Effector memory CD8-positive, alpha-beta T cell (primary cell): ENCODE results near the gene FURIN.
"Not testable (repeated sequence)": the region's sequence is repeated elsewhere in the genome, so short reads cannot be mapped to it uniquely, and the experiment has no call there.

Source experiments
- ATAC-seq: fragments of 150-1000 bp; cut with Tn5 transposase; replicated peaks from 2 replicates; pipeline ENCODE4 v1.10.0; 2021; ENCODE audit warnings: mild to moderate bottlenecking, moderate library complexity
- DNase-seq, 3 experiments: peaks; one replicate each; pipeline ENCODE4 v3.0.0; 2021
- H3K27ac Mint-ChIP-seq, 2 donors: one replicate each; pipeline ENCODE4 v1.8.0; 2022; ENCODE audit warnings: mild to moderate bottlenecking in 2 of 2, mixed read lengths in 2 of 2, moderate library complexity in 2 of 2
- H3K27me3 Mint-ChIP-seq, 2 donors: one replicate each; pipeline ENCODE4 v1.8.0; 2022; ENCODE audit warnings: mixed read lengths in 2 of 2
- H3K36me3 Mint-ChIP-seq: one replicate; pipeline ENCODE4 v1.8.0; 2022; ENCODE audit warnings: mild to moderate bottlenecking, moderate library complexity, mixed read lengths; ENCODE audit not compliant: insufficient read depth
- H3K4me1 Mint-ChIP-seq, 2 donors: one replicate each; pipeline ENCODE4 v1.8.0; 2022; ENCODE audit warnings: low read depth in 2 of 2, mixed read lengths in 2 of 2
- H3K4me3 Mint-ChIP-seq, 2 donors: one replicate each; pipeline ENCODE4 v1.8.0; 2022; ENCODE audit warnings: mild to moderate bottlenecking in 2 of 2, mixed read lengths in 2 of 2, moderate library complexity in 2 of 2
- H3K9me3 Mint-ChIP-seq, 2 donors: one replicate each; pipeline ENCODE4 v1.8.0; 2022; ENCODE audit warnings: mixed read lengths in 2 of 2

Gene FURIN

DNA sequence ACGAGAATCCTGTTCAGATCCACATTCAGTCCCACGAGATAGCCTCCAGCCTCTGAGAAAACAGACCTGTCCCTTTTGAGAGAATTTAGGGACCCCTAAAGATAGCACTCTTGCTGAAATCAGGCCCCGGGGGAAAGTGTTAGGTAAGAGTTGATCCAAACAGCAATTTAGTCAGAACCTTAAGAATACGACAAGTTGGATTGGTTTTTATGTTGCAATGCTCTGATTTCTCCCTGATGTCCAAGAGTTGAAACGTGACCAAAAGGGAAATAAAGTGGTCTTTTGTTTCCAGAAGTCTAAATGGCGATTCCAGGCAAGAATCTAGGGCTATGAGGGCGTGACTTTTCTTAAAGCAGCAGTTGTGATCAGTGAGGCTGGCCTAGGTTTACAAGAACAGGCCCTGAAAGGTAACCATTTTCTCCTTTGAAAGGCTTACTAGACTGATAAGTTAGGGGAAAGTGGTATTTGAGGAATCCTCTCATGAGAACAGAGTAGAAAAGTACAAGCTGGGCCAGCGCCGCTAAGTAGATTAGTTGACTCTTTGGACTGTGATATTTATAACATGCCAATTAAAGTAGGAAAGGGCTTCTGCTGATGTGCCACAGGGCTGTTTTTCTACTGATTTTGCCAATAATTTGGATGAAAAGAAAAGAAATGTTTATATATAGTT is 39.6 kb downstream of the FURIN start:
- no peaks in the 10 kb centered on the region for H3K27me3 Mint-ChIP-seq
- peaks cover 46% of the 10 kb centered on the region for H3K36me3 Mint-ChIP-seq
- no peak for DNase-seq
- H3K4me3 Mint-ChIP-seq, result no peak overlapping the region
- H3K27ac Mint-ChIP-seq, result no peak overlapping the region
- peaks cover 12 to 16% of the 10 kb centered on the region in 2 donors for H3K4me1 Mint-ChIP-seq
- no peak for ATAC-seq
- no peaks in the 10 kb centered on the region for H3K9me3 Mint-ChIP-seq

DNA sequence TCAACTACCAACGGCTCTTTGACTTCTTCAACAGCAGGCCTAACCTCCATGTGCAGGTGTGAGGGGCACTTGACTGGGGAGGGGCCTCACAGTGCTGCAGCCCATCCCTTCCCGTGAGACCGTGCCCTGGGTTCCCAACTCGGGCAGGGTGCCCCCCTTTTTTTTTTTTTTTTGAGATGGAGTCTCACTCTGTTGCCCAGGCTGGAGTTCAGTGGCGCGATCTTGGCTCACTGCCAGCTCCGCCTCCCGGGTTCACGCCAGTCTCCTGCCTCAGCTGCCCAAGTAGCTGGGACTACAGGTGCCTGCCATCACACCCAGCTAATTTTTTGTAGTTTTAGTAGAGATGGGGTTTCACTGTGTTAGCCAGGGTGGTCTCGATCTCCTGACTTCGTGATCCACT is 41.1 kb downstream of the FURIN start:
- H3K9me3 Mint-ChIP-seq, DNase-seq, H3K27me3 Mint-ChIP-seq, H3K4me3 Mint-ChIP-seq, ATAC-seq, H3K4me1 Mint-ChIP-seq: not testable (repeated sequence)
- H3K27ac Mint-ChIP-seq, result peak overlapping the region in 1 of 2 donors; percentile 55
- peaks cover 54% of the 10 kb centered on the region for H3K36me3 Mint-ChIP-seq

DNA sequence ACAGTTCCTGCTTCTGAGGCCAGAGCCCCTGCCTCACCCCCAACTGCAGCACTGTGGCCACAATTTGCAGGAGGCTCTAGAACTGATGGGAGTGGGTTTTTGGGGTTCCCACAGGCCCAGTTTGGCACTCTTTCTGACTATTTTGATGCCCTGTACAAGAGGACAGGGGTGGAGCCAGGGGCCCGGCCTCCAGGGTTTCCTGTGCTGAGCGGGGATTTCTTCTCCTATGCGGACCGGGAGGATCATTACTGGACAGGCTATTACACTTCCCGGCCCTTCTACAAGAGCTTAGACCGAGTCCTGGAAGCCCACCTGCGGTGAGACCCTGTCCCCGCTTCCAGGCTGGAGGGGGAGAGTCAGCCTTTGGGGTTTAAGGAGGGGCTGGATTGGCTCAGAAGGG is 41.6 kb downstream of the FURIN start:
- H3K4me3 Mint-ChIP-seq, result no peak overlapping the region
- ATAC-seq (no peak), DNase-seq (no peak)
- H3K27ac Mint-ChIP-seq, result peak overlapping the region in 1 of 2 donors; percentile 55
- no peaks in the 10 kb centered on the region for H3K9me3 Mint-ChIP-seq
- H3K27me3 Mint-ChIP-seq, result no peaks in the 10 kb centered on the region
- peaks cover 58% of the 10 kb centered on the region for H3K36me3 Mint-ChIP-seq
- H3K4me1 Mint-ChIP-seq, result peaks cover 7 to 8% of the 10 kb centered on the region in 2 donors

DNA sequence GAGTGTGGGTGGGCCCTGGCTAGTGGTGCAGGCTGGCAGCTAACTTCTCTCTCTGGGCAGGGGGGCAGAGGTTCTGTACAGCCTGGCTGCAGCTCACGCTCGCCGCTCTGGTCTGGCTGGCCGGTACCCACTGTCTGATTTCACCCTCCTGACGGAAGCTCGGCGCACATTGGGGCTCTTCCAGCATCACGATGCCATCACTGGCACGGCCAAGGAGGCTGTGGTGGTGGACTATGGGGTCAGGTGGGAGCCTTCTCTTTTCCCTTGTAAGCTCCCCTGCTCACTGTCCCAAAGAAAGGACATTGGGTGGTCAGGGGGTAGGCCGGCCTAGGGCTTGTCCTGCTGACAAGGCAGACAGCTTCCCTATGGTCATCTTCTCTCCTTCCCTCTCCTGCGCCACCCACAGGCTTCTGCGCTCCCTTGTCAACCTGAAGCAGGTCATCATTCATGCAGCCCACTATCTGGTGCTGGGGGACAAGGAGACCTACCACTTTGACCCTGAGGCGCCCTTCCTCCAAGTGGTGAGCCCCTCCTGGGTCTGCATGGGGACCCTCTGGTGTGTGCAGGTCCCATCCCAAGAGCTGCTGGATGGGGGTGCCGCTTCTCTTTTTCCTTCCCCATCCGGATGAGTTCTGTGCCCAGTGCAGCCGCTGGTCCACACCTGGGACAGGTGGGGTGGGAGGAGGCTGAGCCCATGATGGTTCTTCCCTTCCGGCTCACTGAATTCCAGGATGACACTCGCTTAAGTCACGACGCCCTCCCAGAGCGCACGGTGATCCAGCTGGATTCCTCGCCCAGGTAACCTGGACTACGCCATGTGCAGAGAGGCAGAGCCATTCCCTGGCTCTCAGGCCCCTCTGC is 42.3 kb downstream of the FURIN start:
- Mint-ChIP-seq H3K4me3 (no peak overlapping the region), H3K4me1 (peaks cover 2 to 4% of the 10 kb centered on the region in 2 donors), H3K9me3 (no peaks in the 10 kb centered on the region), H3K36me3 (peaks cover 55% of the 10 kb centered on the region), H3K27me3 (no peaks in the 10 kb centered on the region), H3K27ac (peak overlapping the region in 1 of 2 donors; percentile 55)
- ATAC-seq (no peak), DNase-seq (no peak)

DNA sequence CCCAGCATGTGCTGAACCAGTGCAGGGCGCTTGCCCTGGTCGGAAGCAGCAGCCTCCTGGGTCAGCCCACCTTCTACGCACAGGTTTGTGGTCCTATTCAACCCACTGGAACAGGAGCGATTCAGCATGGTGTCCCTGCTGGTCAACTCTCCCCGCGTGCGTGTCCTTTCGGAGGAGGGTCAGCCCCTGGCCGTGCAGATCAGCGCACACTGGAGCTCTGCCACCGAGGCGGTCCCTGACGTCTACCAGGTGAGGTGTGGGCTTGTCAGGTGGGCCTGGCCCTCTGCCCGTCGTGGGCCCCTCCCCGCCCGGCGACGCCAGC is 42.9 kb downstream of the FURIN start:
- ATAC-seq, result no peak
- no peaks in the 10 kb centered on the region for H3K9me3 Mint-ChIP-seq
- DNase-seq, result no peak
- H3K27me3 Mint-ChIP-seq, result no peaks in the 10 kb centered on the region
- H3K4me1 Mint-ChIP-seq, result no peaks in the 10 kb centered on the region
- H3K27ac Mint-ChIP-seq, result no peak overlapping the region
- H3K36me3 Mint-ChIP-seq, result peaks cover 54% of the 10 kb centered on the region
- H3K4me3 Mint-ChIP-seq, result no peak overlapping the region

DNA sequence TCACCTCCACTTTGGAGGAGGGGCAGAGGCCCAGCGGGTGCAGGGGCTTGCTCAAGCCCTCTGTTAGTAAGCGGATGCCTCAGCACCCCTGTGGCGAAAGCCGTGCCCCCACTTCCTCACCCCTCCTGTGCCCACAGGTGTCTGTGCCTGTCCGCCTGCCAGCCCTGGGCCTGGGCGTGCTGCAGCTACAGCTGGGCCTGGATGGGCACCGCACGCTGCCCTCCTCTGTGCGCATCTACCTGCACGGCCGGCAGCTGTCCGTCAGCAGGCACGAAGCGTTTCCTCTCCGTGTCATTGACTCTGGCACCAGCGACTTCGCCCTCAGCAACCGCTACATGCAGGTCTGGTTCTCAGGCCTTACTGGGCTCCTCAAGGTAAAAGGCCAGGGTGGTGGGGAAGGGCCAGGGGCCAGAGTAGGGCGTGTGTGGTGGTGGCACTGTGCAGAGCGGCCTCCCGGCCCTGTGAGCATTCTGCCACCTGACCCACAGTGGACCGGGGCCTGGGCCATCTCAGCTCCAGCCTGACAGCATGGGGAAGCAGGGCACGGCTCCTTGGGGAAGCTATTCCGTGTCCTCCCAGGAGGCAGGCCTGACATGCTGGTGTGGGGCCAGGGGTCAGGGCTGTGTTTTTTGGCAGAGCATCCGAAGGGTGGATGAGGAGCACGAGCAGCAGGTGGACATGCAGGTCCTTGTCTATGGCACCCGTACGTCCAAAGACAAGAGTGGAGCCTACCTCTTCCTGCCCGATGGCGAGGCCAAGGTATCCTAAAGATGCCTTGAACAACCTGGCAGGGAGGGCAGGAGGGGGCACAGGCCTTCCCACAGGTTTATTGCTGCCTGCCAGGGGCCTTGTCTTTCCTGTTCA is 43.8 kb downstream of the FURIN start:
- Mint-ChIP-seq H3K27me3 (no peaks in the 10 kb centered on the region), H3K4me1 (peaks cover 1 to 5% of the 10 kb centered on the region in 2 donors), H3K36me3 (peaks cover 55% of the 10 kb centered on the region), H3K4me3 (no peak overlapping the region), H3K27ac (peak overlapping the region in 1 of 2 donors; percentile 29), H3K9me3 (no peaks in the 10 kb centered on the region)
- DNase-seq (no peak), ATAC-seq (no peak)

DNA sequence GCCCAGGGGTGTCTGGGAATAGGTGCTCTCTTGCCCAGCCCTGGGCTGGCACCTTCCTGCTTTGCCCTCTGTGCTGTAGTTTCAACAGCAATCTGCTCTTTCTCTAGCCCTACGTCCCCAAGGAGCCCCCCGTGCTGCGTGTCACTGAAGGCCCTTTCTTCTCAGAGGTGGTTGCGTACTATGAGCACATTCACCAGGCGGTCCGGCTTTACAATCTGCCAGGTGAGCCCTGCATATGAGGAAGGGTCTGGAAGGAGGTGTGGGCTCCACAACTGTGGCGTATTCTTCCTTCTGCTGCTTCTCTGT is 44.3 kb downstream of the FURIN start:
- Mint-ChIP-seq H3K9me3 (no peaks in the 10 kb centered on the region), H3K36me3 (peaks cover 61% of the 10 kb centered on the region), H3K27me3 (no peaks in the 10 kb centered on the region), H3K4me1 (peaks cover 4 to 5% of the 10 kb centered on the region in 2 donors), H3K27ac (peak overlapping the region in 1 of 2 donors; percentile 29), H3K4me3 (no peak overlapping the region)
- ATAC-seq, result no peak
- DNase-seq, result no peak

DNA sequence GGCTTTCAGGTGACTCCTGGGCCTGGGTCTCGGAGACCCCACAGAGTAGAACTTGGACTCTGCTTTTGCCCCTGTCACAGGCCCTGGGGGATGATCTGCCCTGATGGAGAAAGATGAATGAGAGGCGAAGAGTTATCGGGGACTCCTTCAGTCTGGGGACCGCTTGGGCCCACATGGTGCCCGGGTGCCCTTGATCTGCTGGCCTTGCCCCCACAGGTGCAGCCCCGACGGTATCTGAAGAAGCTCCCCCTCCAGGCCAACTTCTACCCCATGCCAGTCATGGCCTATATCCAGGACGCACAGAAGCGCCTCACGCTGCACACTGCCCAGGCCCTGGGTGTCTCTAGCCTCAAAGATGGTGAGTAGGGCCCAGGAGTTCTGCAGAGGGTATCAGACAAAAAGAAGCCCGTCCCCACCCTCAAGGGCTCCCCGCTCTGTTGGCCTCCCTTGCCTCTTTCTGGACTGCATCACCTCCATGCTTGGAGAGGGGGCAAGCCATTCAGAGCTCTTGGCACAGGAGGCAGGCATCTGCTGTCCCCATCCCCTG is 45.1 kb downstream of the FURIN start:
- H3K27me3 Mint-ChIP-seq, result no peaks in the 10 kb centered on the region
- ATAC-seq, result no peak
- H3K36me3 Mint-ChIP-seq, result peaks cover 65% of the 10 kb centered on the region
- no peak overlapping the region for H3K4me3 Mint-ChIP-seq
- H3K4me1 Mint-ChIP-seq, result peaks cover 4 to 5% of the 10 kb centered on the region in 2 donors
- H3K27ac Mint-ChIP-seq, result peak overlapping the region in 1 of 2 donors; percentile 29
- no peak for DNase-seq
- H3K9me3 Mint-ChIP-seq, result no peaks in the 10 kb centered on the region

DNA sequence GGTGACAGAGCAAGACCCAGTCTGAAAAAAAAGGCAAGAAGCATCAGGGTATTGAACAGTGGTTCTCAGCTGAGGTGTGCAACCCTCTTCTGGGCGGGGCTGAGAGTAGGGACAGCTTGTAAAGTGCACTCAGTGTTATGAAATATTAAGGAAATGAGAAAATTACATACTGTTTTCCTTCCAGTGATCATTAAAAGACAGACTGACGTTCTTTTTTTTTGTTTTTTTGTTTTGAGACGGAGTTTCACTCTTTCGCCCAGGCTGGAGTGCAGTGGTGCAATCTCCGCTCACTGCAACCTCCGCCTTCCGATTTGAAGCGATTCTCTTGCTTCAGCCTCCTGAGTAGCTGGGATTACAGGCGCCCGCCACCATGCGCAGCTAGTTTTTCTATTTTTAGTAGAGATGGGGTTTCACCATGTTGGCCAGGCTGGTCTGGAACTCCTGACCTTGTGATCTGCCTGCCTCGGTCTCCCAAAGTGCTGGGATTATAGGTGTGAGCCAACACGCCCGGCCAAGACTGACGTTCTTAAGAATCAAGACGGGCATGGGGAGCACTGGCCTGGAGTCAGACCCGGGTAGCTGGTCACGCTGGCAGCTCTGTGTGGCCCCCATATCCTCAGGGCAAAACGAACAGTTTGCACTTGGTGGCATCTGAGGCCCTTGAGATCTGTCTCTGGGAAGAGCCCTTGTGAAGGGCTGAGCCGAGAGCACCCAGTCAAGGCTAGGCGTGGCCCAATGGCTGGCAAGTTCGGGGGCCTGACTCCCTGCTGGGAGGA is 46.1 kb downstream of the FURIN start:
- H3K36me3 Mint-ChIP-seq, result peaks cover 60% of the 10 kb centered on the region
- ATAC-seq, result no peak
- H3K9me3 Mint-ChIP-seq, result no peaks in the 10 kb centered on the region
- no peaks in the 10 kb centered on the region for H3K27me3 Mint-ChIP-seq
- DNase-seq, result no peak
- H3K27ac Mint-ChIP-seq, result peak overlapping the region; percentile 16 to 55
- H3K4me3 Mint-ChIP-seq, result no peak overlapping the region
- H3K4me1 Mint-ChIP-seq, result peaks cover 4 to 5% of the 10 kb centered on the region in 2 donors

DNA sequence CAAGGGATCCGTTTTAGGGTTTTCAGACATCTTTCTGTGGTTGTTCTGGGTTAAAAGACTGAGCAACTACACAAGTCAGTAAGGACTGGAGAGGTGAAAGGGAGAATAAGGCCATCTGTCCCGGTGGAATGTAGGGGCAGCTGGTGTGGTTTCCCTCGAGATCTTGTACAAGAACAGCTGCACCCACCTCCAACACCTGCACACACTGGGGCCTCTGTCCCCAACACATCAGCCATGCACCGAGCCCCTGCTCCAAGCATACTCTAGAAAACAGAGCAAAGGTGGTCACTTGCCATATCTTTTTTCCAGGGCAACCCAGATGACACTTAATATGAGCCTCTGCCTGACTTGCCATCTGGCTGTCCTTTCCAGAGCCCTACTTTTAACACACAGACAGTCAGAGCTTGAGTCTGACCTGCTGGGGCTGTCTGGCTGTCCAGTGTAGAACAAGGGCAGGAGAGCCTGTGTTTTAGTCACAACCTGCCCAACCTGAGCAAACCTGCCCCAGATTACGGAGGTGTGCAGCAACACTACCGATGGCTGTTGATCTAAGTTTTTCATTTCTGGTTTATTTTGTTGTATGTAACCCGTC is 46.9 kb downstream of the FURIN start:
- Mint-ChIP-seq H3K4me3 (no peak overlapping the region), H3K27me3 (no peaks in the 10 kb centered on the region), H3K36me3 (peaks cover 58% of the 10 kb centered on the region), H3K9me3 (no peaks in the 10 kb centered on the region), H3K27ac (peak overlapping the region; percentile 16 to 78), H3K4me1 (peaks cover 4 to 5% of the 10 kb centered on the region in 2 donors)
- ATAC-seq, result no peak
- DNase-seq, result no peak

DNA sequence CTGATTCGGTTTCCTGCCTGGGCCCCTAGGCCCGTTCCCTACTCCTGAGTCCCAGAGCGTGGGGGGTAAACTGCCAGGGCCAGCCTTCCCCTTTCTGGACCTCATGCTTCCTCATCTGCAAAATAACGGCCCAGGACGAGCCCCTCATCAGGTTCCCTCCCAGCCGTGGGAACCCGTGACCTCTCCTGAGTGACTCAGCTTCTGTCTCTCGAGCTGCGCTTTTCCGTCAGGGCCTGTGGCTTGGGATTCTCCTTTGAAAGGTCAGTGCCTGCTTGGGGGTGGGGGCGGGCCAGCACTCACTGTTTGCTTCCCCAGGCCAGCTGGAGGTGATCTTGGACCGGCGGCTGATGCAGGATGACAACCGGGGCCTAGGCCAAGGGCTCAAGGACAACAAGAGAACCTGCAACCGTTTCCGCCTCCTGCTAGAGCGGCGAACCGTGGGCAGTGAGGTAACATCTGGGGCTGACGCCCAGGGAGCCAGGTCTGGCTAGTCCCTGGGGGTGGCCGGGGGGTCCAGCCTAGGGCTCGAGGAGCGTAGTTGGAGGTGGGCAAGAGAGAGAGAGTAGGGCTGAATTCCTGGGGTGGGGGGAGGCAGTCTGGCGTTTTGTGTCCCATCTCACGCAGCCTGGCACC is 47.5 kb downstream of the FURIN start:
- no peak overlapping the region for H3K4me3 Mint-ChIP-seq
- ATAC-seq, result peak; percentile 32
- no peaks in the 10 kb centered on the region for H3K9me3 Mint-ChIP-seq
- peaks cover 60% of the 10 kb centered on the region for H3K36me3 Mint-ChIP-seq
- H3K4me1 Mint-ChIP-seq, result peaks cover 4 to 5% of the 10 kb centered on the region in 2 donors
- DNase-seq, result no peak
- no peaks in the 10 kb centered on the region for H3K27me3 Mint-ChIP-seq
- peak overlapping the region in 1 of 2 donors; percentile 78 for H3K27ac Mint-ChIP-seq

DNA sequence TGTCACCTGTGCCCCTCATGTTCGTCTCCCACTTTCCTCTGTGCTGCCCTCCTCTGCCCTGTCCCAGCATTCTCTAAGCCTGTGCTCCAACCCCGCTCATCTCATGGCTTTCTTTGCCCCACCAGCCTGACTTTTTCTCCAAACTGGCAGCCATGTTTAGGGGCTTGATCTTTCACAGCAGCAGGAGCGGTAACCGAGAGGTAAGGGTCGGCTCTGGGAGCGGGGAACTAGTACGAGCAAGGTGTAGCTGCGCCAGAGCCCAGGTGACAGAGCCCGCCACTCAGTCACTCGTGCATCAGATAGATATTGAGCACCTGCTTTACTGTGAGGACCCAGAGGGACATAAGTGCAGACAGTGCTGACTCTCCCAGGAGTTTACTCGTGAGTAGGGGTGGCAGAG is 48.1 kb downstream of the FURIN start:
- H3K27ac Mint-ChIP-seq, result peak overlapping the region in 1 of 2 donors; percentile 78
- no peak for ATAC-seq
- no peaks in the 10 kb centered on the region for H3K27me3 Mint-ChIP-seq
- no peak overlapping the region for H3K4me3 Mint-ChIP-seq
- H3K36me3 Mint-ChIP-seq, result peaks cover 57% of the 10 kb centered on the region
- peaks cover 4 to 5% of the 10 kb centered on the region in 2 donors for H3K4me1 Mint-ChIP-seq
- no peaks in the 10 kb centered on the region for H3K9me3 Mint-ChIP-seq
- no peak for DNase-seq
